GM23248 (cell line): ENCODE results near the gene CALN1. TPM values are rescaled to one million over a fixed set of nuclear protein-coding genes. Genes with fewer than 3 reads are reported as not detected.

Source experiments
- DNase-seq: peaks from one replicate; pipeline ENCODE4 v3.0.0-alpha.2; 2015
- H2AFZ ChIP-seq: fragments of 200-600 bp; sonication (generic); 2 replicates; pipeline ENCODE4 v1.6.1; 2016; ENCODE audit warnings: antibody characterized with exemption
- H3F3A ChIP-seq: fragments of 200-600 bp; sonication (generic); 2 replicates; pipeline ENCODE4 v1.6.1; 2016; ENCODE audit warnings: mild to moderate bottlenecking, antibody characterized with exemption, mixed run types; ENCODE audit not compliant: insufficient read depth
- H3K27ac ChIP-seq: fragments of 200-600 bp; sonication (generic); 2 replicates; pipeline ENCODE4 v1.5.1; 2016; ENCODE audit warnings: mild to moderate bottlenecking
- H3K27me3 ChIP-seq: fragments of 200-600 bp; sonication (generic); replicated peaks from 2 replicates; pipeline ENCODE4 v1.6.1; 2016; ENCODE audit warnings: mild to moderate bottlenecking; ENCODE audit not compliant: insufficient read depth
- H3K36me3 ChIP-seq: fragments of 200-600 bp; sonication (generic); 2 replicates; pipeline ENCODE4 v1.6.1; 2016; ENCODE audit warnings: low read depth, mild to moderate bottlenecking
- H3K4me1 ChIP-seq: fragments of 200-600 bp; sonication (generic); 2 replicates; pipeline ENCODE4 v1.6.1; 2016; ENCODE audit warnings: mild to moderate bottlenecking; ENCODE audit not compliant: insufficient read depth
- H3K4me2 ChIP-seq: fragments of 200-600 bp; sonication (generic); one replicate; pipeline ENCODE4 v1.6.1; 2016; ENCODE audit warnings: mild to moderate bottlenecking; ENCODE audit not compliant: unreplicated experiment
- H3K4me3 ChIP-seq: fragments of 200-600 bp; sonication (generic); 2 replicates; pipeline ENCODE4 v1.5.1; 2016; ENCODE audit warnings: mild to moderate bottlenecking
- H3K79me2 ChIP-seq: fragments of 200-600 bp; sonication (generic); 2 replicates; pipeline ENCODE4 v1.6.1; 2016; ENCODE audit warnings: mild to moderate bottlenecking; ENCODE audit not compliant: insufficient read depth
- H3K9ac ChIP-seq: fragments of 200-600 bp; sonication (generic); 2 replicates; pipeline ENCODE4 v1.6.1; 2016; ENCODE audit warnings: mild to moderate bottlenecking
- H3K9me2 ChIP-seq: fragments of 200-600 bp; sonication (generic); 2 replicates; pipeline ENCODE4 v1.6.1; 2016; ENCODE audit warnings: mixed run types, mild to moderate bottlenecking, moderate library complexity; ENCODE audit not compliant: insufficient read depth
- H3K9me3 ChIP-seq: fragments of 200-600 bp; sonication (generic); one replicate; pipeline ENCODE4 v1.6.1; 2017; ENCODE audit warnings: low read depth
- H4K20me1 ChIP-seq: fragments of 200-600 bp; sonication (generic); 2 replicates; pipeline ENCODE4 v1.6.0; 2016; ENCODE audit not compliant: insufficient read depth
- EZH2 ChIP-seq: fragments of 200-600 bp; sonication (generic); IDR thresholded peaks from 2 replicates; pipeline ENCODE4 v1.6.1; 2018; ENCODE audit warnings: antibody characterized with exemption, mild to moderate bottlenecking; ENCODE audit not compliant: insufficient read depth, poor library complexity, severe bottlenecking
- EZH2phosphoT487 ChIP-seq: fragments of 200-600 bp; sonication (generic); IDR thresholded peaks from 2 replicates; pipeline ENCODE4 v1.6.1; 2018; ENCODE audit warnings: antibody characterized with exemption, moderate library complexity, mild to moderate bottlenecking, low read depth; ENCODE audit not compliant: insufficient read depth
- WGBS, 2 experiments: methylation state at CpG; one replicate each; pipeline ENCODE4 v1.1.6; 2015 to 2017; ENCODE audit warnings: low lambda C conversion rate in 2 of 2, low coverage in 1 of 2; ENCODE audit errors: missing lambda C conversion rate in 2 of 2; 5-methylcytosine and 5-hydroxymethylcytosine counted together
- in situ Hi-C: fragments of 300-500 bp; cut with MboI; formaldehyde crosslinking; loops from 2 replicates; pipeline ENCODE4 v1.15.0; 2020
- polyA plus RNA-seq: library from polyadenylated mRNA; unstranded; fragments of >200 nt; fragmentation: Nextera tagmentation; extraction: Ambion mirVana; gene quantifications from 2 replicates; pipeline ENCODE4 v1.2.1, GENCODE V29; 2016
- total RNA-seq: library from RNA; depleted of rRNA; stranded (reverse); fragments of >200 nt; shearing (Covaris generic); gene quantifications from 2 replicates; pipeline ENCODE4 v1.2.3, GENCODE V29; 2014

Gene CALN1
- total and polyA plus RNA-seq, 2 experiments from 2014 or later: not detected

DNA sequence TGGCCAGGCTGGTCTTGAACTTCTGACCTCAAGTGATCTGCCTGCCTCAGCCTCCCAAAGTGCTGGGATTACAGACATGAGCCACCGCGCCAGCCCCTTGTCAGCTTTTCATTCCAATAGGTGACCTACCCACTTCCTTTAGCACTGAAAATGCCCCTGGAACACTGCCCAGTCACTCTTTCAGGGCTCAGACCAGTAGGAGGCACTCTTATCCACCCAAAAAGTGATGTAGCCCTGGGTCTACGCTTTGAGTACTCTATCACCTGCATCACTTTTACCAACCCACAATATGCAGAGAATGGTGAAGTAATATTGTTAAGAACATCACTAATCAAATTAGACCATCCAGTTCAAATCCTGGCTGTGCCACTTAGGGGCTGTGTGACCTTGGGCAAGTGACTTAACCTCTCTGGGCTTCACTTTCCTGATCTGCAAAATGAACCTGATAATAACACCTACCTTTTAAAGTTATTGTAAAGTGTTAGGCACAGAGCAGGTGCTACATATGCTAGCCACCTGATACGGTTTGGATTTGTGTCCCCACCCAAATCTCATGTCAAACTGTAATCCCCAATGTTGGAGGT lies 5.2 kb downstream of the CALN1 start:
- in situ Hi-C loops: no loop called here
- H3K27ac ChIP-seq: no peak overlapping the region
- no peaks in the 10 kb centered on the region for H4K20me1 ChIP-seq
- no peak overlapping the region for H2AFZ ChIP-seq
- no peak overlapping the region for H3K4me2 ChIP-seq
- H3K4me1 ChIP-seq: no peaks in the 10 kb centered on the region
- no peak overlapping the region for H3K4me3 ChIP-seq
- H3K9me3 ChIP-seq: no peaks in the 10 kb centered on the region
- TF ChIP-seq EZH2: no peak
- TF ChIP-seq EZH2phosphoT487: no peak
- no peaks in the 10 kb centered on the region for H3F3A ChIP-seq
- no peaks in the 10 kb centered on the region for H3K9me2 ChIP-seq
- no peaks in the 10 kb centered on the region for H3K27me3 ChIP-seq
- WGBS, 2 experiments: 59 to 63% methylated on average over 4 of the region's 4 CpGs
- no peaks in the 10 kb centered on the region for H3K79me2 ChIP-seq
- no peak for DNase-seq
- H3K9ac ChIP-seq: no peak overlapping the region
- no peaks in the 10 kb centered on the region for H3K36me3 ChIP-seq

DNA sequence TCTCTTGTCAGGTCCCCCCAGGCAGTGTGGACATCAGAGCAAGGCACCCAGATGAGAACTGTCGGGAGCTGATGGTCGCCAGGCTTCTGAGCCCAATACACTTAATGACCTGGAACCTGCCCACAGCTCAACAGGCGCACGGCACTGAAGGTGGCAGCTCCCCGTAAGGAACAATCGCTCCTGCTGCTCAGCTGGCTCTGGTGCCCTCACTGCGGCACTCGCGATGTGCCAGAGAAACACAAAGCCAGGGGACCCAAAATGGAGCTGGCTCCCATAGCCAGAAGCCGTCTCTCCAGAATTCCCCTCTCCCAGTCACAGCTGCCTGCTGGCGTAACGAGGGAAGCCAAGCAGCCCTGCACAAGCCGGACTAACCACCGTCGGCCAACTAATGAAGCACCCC lies 6.3 kb downstream of the CALN1 start:
- in situ Hi-C loops: no loop called here
- Histone ChIP-seq H3K9ac (no peak overlapping the region), H3K36me3 (no peaks in the 10 kb centered on the region), H3K27me3 (no peaks in the 10 kb centered on the region), H3F3A (no peaks in the 10 kb centered on the region), H3K9me2 (no peaks in the 10 kb centered on the region), H3K79me2 (no peaks in the 10 kb centered on the region), H2AFZ (no peak overlapping the region), H4K20me1 (no peaks in the 10 kb centered on the region), H3K9me3 (no peaks in the 10 kb centered on the region), H3K4me1 (no peaks in the 10 kb centered on the region), H3K4me2 (no peak overlapping the region), H3K4me3 (no peak overlapping the region), H3K27ac (no peak overlapping the region)
- no peak for DNase-seq
- no peak for TF ChIP-seq EZH2
- TF ChIP-seq EZH2phosphoT487: no peak
- 57% methylated on average over 15 of the region's 15 CpGs for WGBS, 2 experiments

- DNase-seq: no peak
- Histone ChIP-seq H3K9me2 (no peaks in the 10 kb centered on the region), H4K20me1 (no peaks in the 10 kb centered on the region), H3K36me3 (no peaks in the 10 kb centered on the region), H3F3A (no peaks in the 10 kb centered on the region), H3K9ac (no peak overlapping the region), H3K4me1 (no peaks in the 10 kb centered on the region), H3K4me3 (no peak overlapping the region), H2AFZ (no peak overlapping the region), H3K79me2 (no peaks in the 10 kb centered on the region), H3K27ac (no peak overlapping the region), H3K27me3 (no peaks in the 10 kb centered on the region), H3K9me3 (no peaks in the 10 kb centered on the region), H3K4me2 (no peak overlapping the region)
- 16 to 28% methylated on average over 11 of the region's 11 CpGs for WGBS, 2 experiments
- no peak for TF ChIP-seq EZH2
- no peak for TF ChIP-seq EZH2phosphoT487
- in situ Hi-C loops: no loop called here
Observed at GRCh38 chr7:72405418-72405817, 6.7 kb downstream of the CALN1 start.

GRCh38 chr7:72404743-72405142 lies 7.4 kb downstream of the CALN1 start:
- no peak for TF ChIP-seq EZH2
- Histone ChIP-seq H3K9me3 (no peaks in the 10 kb centered on the region), H3K36me3 (no peaks in the 10 kb centered on the region), H3K9ac (no peak overlapping the region), H3K9me2 (no peaks in the 10 kb centered on the region), H4K20me1 (no peaks in the 10 kb centered on the region), H3F3A (no peaks in the 10 kb centered on the region), H3K4me1 (no peaks in the 10 kb centered on the region), H3K4me2 (no peak overlapping the region), H2AFZ (no peak overlapping the region), H3K27ac (no peak overlapping the region), H3K27me3 (no peaks in the 10 kb centered on the region), H3K79me2 (no peaks in the 10 kb centered on the region), H3K4me3 (no peak overlapping the region)
- no peak for DNase-seq
- WGBS, 2 experiments: 28 to 29% methylated on average over 5 of the region's 5 CpGs
- in situ Hi-C loops: no loop called here
